Right lobe of liver (tissue), 6 donors: ENCODE data around the gene CHST1. TPM values are rescaled to one million over a fixed set of nuclear protein-coding genes. Genes with fewer than 3 reads are reported as not detected.

Experiments
- ATAC-seq, 4 donors: fragments of 200-7000 bp; cut with Tn5 transposase; one replicate each; pipeline ENCODE4 v1.9.1; 2020; ENCODE audit warnings: mild to moderate bottlenecking in 4 of 4, moderate library complexity in 4 of 4
- DNase-seq, 3 donors: peaks; one replicate each; pipeline ENCODE4 v3.0.0-alpha.2; 2020
- H3K27ac ChIP-seq, 3 donors: fragments of 200-600 bp; one replicate each; pipeline ENCODE4 v1.8.0; 2022
- H3K27me3 ChIP-seq, 2 donors: fragments of 200-600 bp; one replicate each; pipeline ENCODE4 v1.8.0; 2022
- H3K36me3 ChIP-seq, 4 donors: fragments of 200-600 bp; sonication (generic) in 1 of 4; one replicate each; pipeline versions ENCODE4 v1.5.1 to v1.8.0; 2017 to 2022; ENCODE audit warnings: control low read depth in 1 of 4
- H3K4me1 ChIP-seq, 4 donors: fragments of 200-600 bp; sonication (generic) in 1 of 4; one replicate each; pipeline versions ENCODE4 v1.5.1 to v1.8.0; 2017 to 2022; ENCODE audit warnings: control low read depth in 1 of 4
- H3K4me3 ChIP-seq, 3 donors: fragments of 200-600 bp; one replicate each; pipeline ENCODE4 v1.8.0; 2022
- H3K9me3 ChIP-seq, 4 donors: fragments of 200-600 bp; sonication (generic) in 1 of 4; one replicate each; pipeline versions ENCODE4 v1.5.1 to v1.8.0; 2017 to 2022; ENCODE audit warnings: control low read depth in 1 of 4
- POLR2A ChIP-seq: fragments of 450-650 bp; IDR thresholded peaks from one replicate; pipeline ENCODE4 v1.6.1; 2017; ENCODE audit warnings: antibody characterized with exemption, mild to moderate bottlenecking
- WGBS: methylation state at CpG from one replicate; pipeline ENCODE4 v1.1.6; 2018; ENCODE audit warnings: low coverage, low lambda C conversion rate; ENCODE audit not compliant: insufficient coverage; ENCODE audit errors: missing lambda C conversion rate; 5-methylcytosine and 5-hydroxymethylcytosine counted together
- intact Hi-C, 2 donors: fragments of 100-400 bp; cut with DNase I; formaldehyde crosslinking; loops; one replicate each; pipeline versions ENCODE4 v1.11.2 to v1.14.1; 2022
- total RNA-seq, 6 experiments: library from RNA; depleted of rRNA in 2 of 6; stranded (reverse); fragments of >200 nt in 2 of 6; fragmentation: NEBNext Ultra II Directional in 3 of 6; extraction: Animal tissue kit (Norgen Biotek cat#: 25700) in 3 of 6; gene quantifications; one replicate each; pipeline versions ENCODE4 v1.1.0 to v1.2.4, GENCODE V29; 2016 to 2023
- TF ChIP-seq, protein P1 (sequence below), 4 donors: fragments of 200-600 bp in 3 of 4; fragments of 450-650 bp in 1 of 4; IDR thresholded peaks; one replicate each; pipeline versions ENCODE4 v1.5.1 to v1.8.0; 2016 to 2022; ENCODE audit warnings: antibody characterized with exemption in 4 of 4, mild to moderate bottlenecking in 2 of 4
- donor health status: DM: no; HTN: yes; CAD: no.
- donor health status: DM: no; HTN: no; CAD: no.
- donor health status: DM: no; HTN: no; CAD: no.
- donor health status: DM: no; HTN: yes; CAD: no.
- donor health status: DM: no; HTN: yes; CAD: no.

The CHST1 gene
- total RNA-seq, 6 experiments from 2014 or later = 0.49 to 1.6 (median 0.92) TPM

DNA sequence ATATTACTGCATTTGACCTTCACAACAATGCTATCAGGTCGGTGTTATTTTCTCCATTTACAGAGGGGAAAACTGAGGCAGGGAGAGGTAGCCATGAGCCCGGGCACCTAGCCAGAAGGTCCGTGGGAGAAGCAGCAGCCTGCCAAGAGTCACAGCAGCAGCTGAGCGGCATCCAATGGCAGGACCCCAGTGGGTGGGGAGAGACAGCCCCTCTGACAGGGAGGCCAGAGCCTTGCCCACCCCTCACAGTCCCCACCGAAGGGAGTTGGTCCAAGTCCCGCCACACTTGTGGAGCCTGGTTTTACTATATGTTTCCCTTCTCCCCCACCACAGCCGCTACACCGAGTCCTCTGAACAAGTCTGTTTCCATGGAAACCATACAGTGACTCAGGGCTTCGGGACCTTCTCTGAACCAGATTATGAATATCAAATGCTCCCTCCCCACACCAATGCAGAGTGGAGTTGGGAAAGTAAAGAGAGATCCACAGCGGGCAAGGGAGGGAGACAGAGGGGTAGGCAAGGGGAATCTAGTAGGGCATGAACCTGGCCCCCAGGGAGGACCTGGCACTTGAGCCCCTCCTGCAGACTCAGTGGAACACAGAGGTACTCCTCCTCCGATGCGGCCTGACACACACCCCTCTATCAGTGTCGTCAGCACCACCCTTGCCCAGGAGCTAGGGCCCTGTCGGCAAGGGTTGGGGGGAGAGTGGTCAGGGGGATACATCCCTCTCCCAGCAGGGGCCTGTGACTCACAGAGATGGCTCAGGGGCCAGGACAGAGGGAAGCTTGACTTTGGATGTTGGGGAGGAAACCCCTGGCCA is 2.5 kb downstream of the CHST1 start:
- intact Hi-C loops = no loop called here
- H3K27me3 ChIP-seq = peaks cover 0 to 12% of the 10 kb centered on the region in 2 donors
- DNase-seq = peak in 2 of 3 donors; percentile 31 to 39

DNA sequence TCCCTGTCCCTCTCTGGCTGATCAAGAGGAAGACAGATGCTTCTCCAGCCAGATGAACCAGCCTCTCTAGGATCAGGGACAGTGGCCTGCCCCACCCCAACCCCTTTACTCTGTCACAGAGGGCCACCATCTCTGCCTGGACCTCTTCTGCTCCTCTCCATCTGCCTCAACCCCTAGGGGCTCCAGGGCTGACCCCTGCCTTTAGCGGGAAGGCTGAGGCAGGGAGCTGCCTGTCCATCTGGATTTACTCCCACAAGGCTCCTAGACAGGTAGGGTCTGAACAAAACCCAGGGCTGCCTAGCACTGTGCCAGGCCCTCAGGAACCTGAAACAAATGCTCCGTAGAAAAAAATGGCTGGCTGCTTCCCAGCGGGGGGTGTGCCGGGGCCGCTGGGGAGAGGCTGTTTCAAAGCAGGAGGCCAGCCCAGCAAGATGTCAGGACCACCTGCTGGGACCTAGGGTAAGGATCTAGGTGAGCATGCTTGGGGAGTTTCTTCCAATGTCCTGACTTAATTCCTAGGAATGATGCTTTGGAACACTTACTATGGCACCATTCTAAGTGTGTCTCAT is 3.2 kb downstream of the CHST1 start:
- Histone ChIP-seq H3K27me3 (peaks cover 0 to 12% of the 10 kb centered on the region in 2 donors), H3K4me1 (peaks cover 0 to 10% (median 0%) of the 10 kb centered on the region in 4 donors), H3K36me3 (no peaks in the 10 kb centered on the region), H3K9me3 (no peaks in the 10 kb centered on the region), H3K27ac (no peak overlapping the region), H3K4me3 (no peak overlapping the region)
- DNase-seq = peak in 2 of 3 donors; percentile 16 to 31
- intact Hi-C loops = no loop called here
- 50% methylated on average over 2 of the region's 5 CpGs for WGBS
- no peak for TF ChIP-seq POLR2A
- TF ChIP-seq, protein P1, sequence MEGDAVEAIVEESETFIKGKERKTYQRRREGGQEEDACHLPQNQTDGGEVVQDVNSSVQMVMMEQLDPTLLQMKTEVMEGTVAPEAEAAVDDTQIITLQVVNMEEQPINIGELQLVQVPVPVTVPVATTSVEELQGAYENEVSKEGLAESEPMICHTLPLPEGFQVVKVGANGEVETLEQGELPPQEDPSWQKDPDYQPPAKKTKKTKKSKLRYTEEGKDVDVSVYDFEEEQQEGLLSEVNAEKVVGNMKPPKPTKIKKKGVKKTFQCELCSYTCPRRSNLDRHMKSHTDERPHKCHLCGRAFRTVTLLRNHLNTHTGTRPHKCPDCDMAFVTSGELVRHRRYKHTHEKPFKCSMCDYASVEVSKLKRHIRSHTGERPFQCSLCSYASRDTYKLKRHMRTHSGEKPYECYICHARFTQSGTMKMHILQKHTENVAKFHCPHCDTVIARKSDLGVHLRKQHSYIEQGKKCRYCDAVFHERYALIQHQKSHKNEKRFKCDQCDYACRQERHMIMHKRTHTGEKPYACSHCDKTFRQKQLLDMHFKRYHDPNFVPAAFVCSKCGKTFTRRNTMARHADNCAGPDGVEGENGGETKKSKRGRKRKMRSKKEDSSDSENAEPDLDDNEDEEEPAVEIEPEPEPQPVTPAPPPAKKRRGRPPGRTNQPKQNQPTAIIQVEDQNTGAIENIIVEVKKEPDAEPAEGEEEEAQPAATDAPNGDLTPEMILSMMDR (IDR thresholded peaks at IDR 0.05) = no peak
- ATAC-seq = no peak

More for the DNA sequence above, 2.5 kb downstream of the CHST1 start:
- TF ChIP-seq, protein P1 (IDR thresholded peaks at IDR 0.05) = no peak
- TF ChIP-seq POLR2A = no peak
- H3K36me3 ChIP-seq = no peaks in the 10 kb centered on the region
- no peaks in the 10 kb centered on the region for H3K9me3 ChIP-seq
- WGBS = 8% methylated on average over 5 of the region's 14 CpGs
- no peak for ATAC-seq
- no peak overlapping the region for H3K4me3 ChIP-seq
- no peak overlapping the region for H3K27ac ChIP-seq
- peaks cover 0 to 10% (median 0%) of the 10 kb centered on the region in 4 donors for H3K4me1 ChIP-seq

DNA sequence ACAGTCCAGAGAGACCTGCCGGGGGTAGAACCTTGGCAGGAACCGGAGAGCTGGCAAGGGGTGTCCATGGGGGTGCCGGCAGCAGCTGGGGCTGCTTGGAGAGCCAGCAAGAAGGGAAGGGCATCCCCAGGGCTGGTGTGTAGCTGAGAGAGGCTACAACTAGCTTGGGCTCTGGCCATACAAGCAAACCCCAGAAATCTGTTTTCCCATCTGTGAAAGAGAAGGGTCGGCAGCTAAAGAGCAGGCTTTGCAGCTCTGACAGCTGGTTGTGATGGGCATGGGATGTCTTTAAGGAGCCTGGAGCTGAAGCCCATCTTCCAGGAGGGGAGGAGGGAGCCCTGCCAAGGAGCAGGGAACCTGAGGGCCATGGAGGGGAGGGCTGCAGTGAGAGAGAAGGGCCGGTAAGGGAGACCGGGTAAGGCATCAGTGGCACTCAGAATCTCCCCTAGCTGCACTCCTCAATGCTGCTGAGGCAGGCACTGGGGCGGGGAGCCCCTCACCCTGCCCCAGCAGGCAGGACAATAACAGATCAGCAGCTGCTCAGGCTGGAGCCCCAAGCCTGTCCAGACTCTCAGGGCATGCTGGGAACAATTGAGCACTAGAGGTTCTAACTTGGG is 3.9 kb downstream of the CHST1 start:
- H3K4me1 ChIP-seq = peaks cover 0 to 10% (median 0%) of the 10 kb centered on the region in 4 donors
- WGBS = 41% methylated on average over 3 of the region's 7 CpGs

DNA sequence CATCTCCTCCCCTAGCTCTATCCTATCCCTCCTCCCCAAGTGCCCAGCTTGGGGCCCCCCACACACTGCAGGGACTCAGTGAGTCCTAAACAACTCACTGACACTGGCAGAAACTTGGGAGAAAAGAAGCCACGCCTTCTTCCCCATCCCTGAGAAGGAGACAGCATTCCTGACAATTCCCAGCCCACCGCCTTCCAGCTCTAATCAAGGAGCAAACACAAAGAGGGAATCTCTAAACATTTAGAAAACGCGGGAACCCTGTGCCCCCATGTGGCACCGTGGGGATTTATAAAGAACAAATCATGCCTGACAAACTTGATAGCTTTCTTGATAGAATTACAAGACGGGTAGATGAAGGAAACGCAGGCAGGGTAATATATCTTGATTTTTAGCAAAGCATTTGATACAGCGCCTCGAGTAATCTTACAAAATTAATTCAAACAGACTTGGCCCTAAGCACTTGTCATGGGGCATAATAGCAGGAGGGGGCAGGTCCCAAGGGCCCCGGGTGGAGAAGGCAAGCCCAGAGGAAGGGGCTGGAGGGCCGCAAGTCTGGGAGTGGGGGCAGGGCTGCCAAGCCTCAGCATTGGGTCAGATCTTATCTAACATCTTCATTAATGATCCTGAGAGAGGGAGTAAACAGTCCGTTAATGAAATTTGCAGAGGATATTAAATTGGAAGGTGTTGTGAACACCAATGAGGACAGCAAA is 4.5 kb downstream of the CHST1 start:
- 41% methylated on average over 12 of the region's 12 CpGs for WGBS
- Histone ChIP-seq H3K4me3 (no peak overlapping the region), H3K36me3 (no peaks in the 10 kb centered on the region), H3K4me1 (peaks cover 0 to 10% (median 0%) of the 10 kb centered on the region in 4 donors), H3K9me3 (no peaks in the 10 kb centered on the region), H3K27me3 (peaks cover 0 to 12% of the 10 kb centered on the region in 2 donors), H3K27ac (no peak overlapping the region)
- no peak for ATAC-seq
- TF ChIP-seq, protein P1 (IDR thresholded peaks at IDR 0.05) = no peak
- no peak for TF ChIP-seq POLR2A
- intact Hi-C loops = no loop called here
- DNase-seq = peak in 1 of 3 donors; percentile 25

More for the DNA sequence above, 3.9 kb downstream of the CHST1 start:
- Histone ChIP-seq H3K27ac (no peak overlapping the region), H3K27me3 (peaks cover 0 to 12% of the 10 kb centered on the region in 2 donors), H3K36me3 (no peaks in the 10 kb centered on the region), H3K4me3 (no peak overlapping the region), H3K9me3 (no peaks in the 10 kb centered on the region)
- ATAC-seq (no peak), DNase-seq (peak in 1 of 3 donors; percentile 35)
- TF ChIP-seq, protein P1 (IDR thresholded peaks at IDR 0.05) = no peak
- TF ChIP-seq POLR2A = no peak
- intact Hi-C loops = no loop called here
